ENCODE results near the gene NFIX.

The NFIX gene

DNA sequence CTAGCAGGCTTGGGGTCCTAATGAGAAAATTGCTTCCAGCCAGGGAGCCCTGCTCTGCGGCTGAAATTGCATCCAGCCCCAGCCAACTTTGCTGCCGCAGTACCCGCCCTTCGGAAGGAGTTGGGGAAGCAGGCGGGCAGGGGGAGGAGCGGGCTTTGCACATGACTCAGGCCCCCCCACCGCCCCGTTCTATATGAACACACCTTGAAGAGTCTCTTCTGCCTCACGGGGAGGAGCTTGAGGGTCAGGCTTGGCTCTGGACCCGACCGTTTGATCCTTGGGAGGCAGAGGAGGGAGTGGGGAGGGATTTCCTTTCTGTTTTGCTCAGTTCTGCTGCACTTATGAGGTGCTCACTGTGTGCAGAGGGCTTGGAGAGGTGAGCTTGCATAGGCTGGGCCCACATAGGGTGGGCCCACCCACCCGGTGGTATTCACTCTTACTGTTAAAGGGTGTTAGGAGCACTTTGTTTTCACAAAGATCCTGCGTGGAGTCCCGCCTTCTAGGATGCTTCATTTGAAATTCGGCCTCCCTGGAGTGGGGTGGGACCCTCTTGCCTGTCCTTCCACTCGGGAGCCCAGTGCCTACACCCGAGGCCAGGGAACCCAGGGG lies 60.9 kb downstream of the NFIX start:
- DNase-seq (ENCODE audit: low read depth): peak; percentile 91

DNA sequence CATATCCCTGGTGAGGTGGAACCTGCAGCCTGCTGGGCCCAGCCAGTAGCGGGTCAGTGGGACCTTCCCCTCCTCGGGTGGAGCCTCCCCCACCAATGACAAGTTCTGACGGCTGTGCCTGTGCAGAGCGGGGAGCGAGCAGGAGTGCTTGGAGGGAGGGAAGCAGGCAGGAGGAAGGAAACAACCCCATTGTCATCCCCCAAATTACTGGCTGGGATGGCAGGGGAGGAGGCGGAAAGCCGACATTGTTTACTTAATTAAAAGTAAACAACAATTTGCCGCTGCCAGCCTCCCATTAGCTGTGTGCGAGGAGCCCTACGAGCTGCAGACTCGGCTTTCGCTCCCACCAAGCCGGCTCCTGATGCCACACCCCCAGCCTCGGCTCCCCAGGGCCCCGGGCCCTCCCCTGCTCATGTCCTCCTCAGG lies 61.9 kb downstream of the NFIX start:
- DNase-seq (ENCODE audit: low read depth): no peak

DNA sequence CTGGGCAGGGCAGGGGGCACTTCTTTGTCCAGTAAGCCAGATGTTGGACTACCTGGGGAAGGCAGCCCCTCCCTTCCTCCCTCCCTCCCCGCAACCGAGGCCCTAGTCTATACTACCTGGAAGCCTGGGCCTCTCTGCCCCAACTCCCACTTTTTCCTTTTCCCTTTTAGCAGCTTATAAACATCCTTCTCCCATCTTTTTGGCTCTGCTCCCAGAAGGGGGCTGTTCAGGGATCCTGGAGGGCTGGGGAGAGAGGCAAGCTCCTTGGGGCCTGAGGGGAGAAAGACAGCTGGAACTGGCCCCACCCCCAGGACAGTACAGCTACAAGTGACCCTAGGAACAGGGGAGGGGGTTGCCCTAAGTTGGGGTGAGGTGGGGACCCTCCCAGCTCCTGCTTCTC lies 62.5 kb downstream of the NFIX start:
- DNase-seq (ENCODE audit: low read depth): no peak

DNA sequence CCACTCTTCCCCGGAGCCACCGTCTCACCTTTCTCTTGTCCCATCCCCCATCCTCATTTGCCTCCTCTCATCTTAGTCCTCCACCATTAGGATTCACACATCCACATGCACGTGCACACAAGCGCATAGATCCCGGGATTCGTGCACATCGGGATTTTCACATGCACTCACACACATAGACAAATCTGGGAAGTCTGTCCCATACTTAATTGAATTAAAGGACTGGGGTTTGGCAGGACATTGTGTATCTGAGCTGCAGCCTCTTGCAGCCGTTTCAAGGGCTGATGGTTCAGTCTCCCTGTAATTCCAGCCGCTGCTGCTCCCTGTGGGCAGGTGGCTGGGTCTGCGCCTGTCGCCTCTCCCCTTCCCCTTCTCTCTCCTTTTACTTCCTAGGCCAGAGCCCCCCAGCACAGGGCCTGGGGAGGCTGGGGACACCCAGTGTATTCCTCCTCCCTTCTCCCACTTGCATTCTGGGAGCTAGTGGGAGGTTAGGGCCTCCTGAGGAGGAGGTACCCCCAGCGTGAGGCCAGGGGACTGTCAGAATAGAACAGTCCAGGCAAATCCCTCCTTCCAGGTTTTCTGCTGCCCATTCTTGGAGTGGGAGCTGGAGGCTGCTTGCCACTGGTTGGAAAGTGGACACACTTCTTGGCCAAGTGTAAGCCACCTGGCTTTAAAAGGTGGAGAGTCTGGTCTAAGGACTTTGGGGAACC lies 63.8 kb downstream of the NFIX start:
- DNase-seq (ENCODE audit: low read depth): no peak

DNA sequence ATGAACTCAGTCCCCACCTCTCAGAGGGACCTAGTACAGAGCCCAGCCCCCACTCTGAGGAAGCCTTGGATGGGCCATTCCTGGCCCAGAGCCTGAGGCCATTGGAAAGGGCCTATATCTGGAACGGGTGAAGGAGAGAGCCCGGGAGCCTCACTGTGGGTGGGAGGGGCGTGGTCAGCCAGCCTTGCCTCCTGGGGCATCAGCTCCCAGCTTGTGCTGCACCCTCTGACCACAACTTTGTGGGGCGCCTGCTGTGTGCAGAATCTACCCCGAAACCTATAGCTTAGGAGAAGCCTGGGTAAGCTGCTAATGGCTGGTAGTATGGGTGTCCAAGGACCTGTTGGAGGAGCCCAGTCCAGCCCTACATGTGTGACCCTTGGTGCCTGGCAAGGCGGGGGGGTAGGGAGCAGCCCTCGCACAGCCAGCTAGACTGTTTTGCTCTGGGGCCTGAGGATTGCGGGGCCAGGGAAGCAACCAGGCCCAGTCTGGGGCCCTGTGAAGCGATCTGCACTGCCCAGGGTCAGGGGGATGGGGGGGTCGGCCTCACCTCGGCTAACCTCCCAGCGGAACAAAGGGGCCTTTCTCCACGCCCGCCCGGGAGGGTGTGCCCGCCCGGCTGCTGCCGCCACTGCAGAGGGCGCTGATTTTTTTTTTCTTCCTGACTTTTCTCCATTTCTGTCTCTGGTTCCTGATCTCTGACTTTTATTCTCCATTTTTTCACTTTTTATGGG lies 65.1 kb downstream of the NFIX start:
- DNase-seq (ENCODE audit: low read depth): peak; percentile 16

DNA sequence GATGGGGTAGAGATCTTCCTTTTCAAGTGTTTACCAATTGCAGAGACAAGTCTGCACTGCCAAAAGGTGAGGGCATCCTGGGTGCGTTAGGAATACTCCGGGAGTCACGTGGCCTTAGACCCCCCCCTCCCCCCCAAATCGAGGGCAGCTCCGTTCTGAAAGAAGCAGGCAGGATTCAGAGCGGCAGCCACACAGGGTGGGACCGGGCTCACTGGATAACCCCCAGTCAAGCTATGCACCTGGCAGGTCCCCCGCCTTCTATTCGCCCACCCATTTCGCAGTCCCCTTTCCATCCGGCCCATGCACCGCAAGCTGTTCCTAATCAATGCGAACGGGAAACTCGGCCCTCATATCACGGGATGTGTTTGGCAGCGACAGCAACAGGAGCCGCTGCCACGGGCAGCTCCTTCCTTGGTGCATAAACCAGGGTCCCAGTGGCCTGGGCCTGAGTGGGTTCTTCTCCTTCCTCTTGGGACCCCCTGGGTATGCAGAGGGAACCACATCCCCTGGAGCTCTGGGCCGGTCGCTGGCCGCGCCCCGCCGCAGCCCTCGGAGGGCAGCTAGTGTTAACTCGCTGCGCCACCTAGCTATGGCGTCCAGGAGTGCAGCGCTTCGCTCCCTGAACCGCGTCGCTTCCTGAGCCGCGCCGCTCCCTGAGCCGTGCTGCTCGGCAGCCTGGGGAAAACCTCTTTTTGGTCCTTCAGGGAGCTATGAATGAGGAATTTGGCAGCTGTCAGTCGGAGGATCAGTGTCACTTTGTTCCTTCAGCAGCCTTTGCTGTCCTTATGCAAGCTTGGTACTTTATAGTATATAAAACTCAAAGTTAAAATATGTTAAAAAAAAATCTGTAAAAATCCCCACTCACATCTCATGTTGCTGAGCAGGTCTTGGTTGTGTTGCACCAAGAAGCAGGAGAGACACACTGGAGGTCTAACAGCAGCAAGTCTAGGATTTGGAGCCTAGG lies 66.0 kb downstream of the NFIX start:
- peak; percentile 51 for DNase-seq (ENCODE audit: low read depth)

DNA sequence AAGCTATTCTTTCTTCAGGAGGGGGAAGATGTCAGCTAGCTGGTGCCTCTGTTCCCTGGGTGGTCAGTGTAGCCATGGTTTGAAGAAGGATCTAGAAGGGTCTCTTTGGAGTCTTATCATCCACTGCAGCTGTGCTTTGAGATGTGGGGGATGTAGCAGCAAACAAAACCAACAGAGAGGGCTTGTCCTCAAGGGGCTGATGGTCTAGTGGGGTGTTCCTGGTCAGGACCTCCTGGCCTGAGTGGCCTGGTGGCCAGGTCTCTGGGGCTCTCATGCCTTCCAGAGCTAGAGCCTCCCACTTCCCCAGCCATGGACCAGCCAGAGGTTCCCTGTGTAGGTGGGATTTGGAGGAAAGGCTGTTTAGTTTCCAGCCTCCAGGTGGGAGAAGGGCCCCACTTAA lies 67.0 kb downstream of the NFIX start:
- no peak for DNase-seq (ENCODE audit: low read depth)

DNA sequence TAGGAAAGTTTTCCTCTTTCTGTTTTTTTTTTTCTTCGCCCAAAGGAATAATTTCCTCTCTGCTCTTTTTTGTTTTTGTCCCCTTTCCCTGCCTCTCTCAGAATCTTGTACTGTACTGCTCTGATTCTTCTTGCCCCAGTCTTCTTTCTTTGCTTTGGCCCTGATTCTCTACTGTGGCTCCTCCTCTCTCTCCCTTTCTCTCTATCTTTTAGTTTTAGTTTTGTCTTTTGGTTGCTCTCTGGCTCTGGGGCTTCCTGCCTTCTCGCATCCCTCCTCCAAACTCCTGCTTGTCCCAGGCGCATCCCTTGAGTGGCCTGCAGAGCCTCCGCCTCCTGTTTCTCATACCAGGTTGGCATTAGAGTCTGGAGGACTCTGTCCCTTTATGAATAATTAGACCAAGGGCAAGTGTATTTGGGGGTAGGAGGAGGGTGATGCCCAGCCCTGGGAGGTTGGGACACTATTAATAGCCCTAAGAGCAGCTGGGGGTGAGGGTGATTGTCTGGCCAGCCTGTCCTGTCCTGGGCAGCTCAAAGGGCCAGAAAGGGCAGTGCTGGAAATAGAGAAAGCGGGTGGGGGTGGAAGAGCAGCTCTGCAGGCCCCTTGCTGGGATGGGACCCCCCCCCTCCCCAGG lies 68.3 kb downstream of the NFIX start:
- no peak for DNase-seq (ENCODE audit: low read depth)

DNA sequence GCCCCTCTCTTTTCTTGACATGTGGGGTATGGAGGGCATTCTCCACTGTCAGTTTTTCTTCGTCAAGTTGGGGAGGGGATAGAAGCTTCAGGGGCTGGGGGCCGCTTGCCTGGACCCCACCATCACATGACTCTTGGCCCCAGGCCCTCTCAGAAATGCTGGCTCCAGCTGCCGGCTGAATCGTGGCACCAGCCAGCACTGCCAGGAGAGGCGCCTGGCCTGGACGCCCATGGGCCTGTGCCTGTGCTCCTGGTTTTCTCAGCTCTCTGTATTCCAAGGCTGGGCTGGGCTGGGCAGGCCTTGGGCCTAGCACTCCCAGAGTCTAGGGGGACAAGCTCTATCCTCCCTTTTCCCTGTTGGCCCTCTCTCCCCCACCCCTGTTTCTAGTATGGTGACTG lies 68.8 kb downstream of the NFIX start:
- no peak for DNase-seq (ENCODE audit: low read depth)

DNA sequence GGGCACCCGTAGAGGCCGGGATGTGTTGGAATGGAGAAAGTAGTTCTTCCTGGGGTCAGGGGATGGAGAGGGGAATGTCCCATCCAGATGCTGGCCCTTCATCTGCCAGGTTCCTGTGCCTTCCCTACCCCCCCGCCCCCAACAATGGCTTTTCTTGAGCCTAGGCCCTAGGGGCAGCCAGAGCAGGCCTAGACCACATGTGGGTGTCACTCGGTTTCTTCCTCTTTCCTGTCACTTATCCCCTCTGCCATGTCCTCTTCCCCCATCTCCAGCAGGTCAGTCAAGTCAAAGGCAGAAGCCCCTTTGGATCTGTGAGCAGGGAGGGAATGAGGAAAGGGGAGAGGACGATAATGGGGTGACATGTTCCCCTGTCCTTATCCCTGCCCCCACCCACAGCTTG lies 71.0 kb downstream of the NFIX start:
- DNase-seq (ENCODE audit: low read depth): no peak

DNA sequence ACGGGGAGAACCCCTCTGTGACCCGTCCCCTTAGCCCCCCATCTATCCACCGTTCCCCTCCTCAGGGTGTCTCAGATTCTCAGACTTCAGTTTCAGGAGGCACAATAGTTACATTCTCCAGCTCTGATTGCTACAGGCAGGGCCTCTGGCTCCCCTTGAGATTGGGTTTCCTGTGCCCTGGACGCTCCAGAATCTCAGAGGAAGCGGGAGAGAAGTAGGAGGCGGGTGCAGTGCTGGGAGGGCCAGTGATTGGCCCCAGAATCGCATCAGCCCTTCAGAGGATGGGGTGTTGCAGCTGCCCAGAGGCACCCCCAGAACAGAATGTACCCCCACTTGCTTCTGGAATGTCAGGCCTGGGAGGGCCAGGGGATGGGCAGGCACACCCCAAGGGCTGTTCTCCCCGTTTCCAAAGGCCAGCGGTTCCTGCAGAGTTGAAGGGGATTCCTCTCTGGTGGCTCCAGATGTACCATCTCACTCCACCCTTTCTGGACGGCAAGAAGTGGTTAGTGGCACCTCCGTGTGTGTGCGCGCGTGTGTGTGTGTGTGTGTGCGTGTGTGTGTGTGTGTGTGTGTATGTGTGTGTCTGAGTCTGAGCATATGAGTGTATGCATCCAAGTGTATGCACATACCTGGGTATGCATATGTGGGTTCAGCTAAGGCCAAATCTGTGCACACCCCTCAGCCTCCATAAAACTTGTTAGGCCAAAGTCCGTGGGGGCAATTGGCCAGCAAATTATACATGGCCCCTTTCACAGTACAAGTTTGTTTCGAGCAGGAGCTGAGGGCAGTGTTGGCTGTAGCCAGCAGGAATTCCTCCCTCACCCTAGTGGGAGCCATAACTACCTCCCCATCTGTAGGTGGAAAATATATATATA lies 71.9 kb downstream of the NFIX start:
- no peak for DNase-seq (ENCODE audit: low read depth)

DNA sequence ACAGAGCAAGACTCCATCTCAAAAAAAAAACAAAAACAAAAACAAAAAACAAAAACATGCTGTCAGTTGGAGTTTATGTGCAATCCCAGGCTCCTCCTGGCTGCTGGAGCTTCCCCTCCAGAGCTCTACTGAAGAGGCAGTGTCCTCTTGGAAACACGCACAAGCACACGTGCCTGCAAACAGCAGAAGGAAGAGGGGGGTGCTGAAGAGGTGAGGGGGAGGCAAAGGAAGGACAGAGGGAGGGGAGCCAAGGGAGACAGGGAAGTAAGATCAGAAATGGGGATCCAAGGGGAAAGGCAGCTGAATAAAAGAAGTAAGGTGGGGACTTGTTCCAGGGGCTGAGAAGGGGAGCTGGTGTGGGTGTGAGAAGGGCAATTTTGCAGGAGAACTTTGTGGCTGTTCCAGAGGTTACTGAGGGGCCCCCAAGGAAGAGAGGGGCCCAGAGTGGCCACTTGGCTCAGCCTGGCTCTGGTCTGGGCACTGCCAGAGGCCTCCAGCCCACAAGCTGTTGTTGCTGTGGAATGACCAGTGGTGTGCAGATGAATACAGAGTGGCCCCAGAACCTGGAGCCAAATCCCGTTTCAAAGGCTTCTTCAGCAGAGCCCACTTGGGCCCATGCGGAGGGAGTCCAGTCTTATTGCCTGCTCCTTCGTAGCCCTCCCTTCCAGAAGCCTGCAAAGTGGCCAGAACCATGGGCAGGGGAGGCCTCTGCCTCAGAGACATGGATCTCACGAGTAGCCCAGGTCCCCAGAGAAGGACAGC lies 73.0 kb downstream of the NFIX start:
- DNase-seq (ENCODE audit: low read depth): no peak

DNA sequence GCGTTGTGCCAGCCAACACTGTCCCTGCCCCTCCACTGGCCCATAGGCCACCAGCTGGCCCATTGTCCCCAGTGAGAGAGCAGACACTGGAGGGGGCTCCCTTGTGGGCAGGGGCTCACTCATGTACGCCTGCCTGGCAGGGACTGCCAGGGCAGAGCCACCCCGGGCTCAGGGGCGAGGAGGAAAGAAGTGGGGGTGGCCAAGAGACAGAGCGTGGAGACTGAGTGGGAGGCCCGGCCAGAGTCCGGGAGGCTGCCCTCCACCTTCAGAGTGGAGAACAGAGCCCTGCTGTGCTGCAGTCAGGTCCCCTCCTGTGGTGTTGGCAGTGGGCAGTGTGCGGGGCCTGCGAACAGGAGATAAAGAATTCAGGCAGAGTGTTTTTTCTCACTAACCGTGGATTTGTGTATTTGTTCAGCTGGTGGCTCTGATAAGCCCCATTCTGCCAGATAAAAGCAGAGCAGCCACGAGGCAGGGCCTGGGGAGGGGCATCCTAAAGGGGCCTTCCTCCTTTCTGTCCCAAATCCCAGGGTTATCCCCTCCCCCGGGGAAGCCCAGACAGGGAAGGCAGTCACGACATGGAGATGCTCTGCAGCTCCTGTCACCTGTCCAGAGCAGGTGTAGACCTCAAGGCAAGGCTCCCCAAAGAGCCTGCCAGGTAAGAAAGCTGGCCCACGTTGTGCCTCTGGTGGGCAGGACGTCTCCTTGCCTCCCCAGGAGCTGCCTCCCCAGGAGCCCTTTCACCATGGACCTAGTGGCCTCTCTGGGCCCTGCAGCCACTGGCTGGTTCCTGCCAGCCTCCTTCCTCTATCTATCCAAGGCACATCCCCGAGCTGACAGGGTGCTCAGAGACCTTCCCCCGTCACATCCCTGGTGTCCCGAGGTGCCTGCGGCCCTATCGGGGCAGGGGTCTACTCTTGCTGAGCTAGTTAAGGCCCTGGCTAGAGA lies 74.4 kb downstream of the NFIX start:
- no peak for DNase-seq (ENCODE audit: low read depth)

DNA sequence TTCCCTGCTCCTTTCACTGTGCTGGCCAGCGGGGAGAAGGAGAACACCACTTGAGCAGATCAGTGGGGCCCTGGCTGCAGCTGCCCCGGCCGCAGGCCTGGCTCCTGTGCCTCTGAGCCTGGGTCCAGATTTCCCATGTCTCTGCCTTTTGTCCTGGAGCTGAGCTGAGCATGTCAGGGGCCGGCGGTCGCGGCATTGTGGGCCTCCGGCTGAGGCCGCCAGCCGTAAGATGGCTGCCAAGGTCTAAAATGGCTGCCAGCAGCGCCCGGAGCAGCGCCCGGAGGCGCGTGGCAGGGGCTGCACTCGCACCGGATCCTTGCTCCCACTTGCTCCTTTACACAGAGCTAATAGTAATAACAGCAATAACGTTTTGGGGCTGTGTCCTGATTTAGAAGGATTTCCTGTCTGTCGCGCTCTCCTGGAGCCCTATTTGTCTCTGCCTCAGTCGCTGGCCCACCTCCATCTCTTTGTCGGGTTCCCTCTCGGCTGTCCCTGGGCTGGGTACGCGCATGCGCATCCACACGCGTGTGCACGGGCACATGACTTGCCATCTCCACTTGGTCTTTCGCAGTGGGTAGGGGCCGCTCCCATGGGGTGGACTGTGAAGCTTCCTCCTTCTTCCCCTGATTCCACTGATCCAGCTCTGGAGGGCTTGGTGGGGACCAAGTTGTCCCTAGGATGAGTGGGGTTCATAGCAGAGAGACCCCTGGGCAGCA lies 75.3 kb downstream of the NFIX start:
- DNase-seq (ENCODE audit: low read depth): no peak

DNA sequence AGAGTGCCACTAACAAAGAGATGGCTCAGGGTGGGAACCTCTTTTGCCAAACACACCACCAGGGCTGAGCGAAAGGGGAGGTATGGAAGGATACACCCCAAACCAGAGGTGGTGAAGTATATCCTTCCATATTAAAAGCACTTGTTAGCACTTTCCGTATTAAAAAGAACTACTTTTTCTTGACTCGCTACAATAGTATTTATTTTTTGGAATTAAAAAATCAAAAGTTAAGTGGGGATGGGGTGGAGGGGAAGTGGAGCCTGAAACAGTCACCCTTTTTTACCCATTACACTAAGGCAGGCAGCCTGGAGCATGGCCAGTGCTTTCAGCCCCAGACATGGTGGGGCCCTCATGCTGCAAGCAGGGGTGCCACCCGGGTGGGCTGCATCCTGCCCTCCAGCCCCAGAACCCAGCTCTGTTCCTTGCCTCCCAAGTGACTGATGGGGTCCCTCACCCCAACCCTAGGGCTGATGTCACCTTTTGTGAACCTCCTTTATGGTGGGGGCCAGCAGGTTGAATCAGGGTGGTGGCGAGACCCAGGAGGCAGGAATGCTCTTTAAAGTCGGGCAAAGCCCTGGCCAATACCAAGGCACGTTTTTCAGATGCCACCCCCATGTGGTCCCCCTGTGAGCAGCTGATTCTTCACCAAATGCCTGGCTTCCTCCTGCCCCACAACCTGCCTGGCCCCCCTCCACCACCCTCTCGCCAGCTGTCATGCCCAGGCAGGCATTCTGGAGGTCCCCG lies 76.3 kb downstream of the NFIX start:
- no peak for DNase-seq (ENCODE audit: low read depth)

DNA sequence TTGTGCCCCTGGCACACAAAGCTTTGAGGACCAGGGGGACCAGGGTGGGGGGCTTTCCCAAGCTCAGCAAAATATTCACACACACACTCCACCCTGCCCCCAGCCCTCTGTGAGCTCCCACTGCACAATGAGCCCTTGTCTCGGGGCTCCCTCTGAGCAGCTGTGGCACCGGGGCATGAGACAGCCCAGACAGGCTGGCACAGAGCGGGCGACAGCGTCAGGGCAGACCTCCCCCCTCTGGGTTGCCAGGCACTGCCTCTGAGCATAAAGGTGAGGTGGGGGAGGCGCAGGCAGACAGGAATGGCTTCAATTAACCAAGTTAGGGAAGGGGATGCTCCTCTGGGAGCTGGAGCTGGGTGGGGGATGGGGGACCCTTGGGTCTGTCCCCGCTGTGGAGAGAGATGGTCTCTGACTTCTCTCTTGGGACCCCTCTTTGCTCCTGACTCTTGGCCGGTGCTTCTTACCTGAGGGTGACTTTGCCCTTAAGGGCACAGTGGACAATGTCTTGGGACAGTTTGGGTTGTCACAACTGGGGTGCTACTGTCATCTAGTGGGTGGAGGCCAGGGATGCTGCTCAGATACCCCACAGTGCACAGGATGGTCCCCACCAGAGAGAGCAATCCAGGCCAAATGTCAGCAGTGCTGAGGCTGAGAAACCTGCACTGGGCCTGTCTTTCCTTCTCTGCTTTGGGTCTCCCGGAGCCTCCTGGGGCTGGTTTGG lies 77.1 kb downstream of the NFIX start:
- no peak for DNase-seq (ENCODE audit: low read depth)

DNA sequence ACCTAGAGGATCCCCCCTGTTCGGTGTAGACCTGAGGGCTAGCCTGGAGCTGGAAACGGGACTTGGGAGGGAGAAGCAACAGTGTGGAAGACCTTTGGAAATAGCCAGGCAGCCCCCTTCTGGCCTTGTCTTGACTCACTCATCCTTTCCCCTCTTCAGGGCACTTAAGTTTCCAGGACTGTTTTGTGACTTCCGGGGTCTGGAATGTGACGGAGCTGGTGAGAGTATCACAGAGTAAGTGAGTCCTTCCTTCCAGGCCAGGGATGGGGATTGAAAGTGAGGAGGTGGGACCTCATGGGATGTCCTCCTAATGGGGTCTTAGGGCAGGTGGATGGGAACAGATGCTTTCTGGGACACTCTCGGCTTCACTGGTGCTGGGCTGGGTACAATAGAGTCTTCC lies 78.0 kb downstream of the NFIX start:
- no peak for DNase-seq (ENCODE audit: low read depth)

Data from amniotic epithelial cell (primary cell).